ENCODE measurements around the gene ACTA1. TPM values are rescaled to one million over a fixed set of nuclear protein-coding genes. Genes with fewer than 3 reads are reported as not detected.

Gene ACTA1
- polyA plus RNA-seq, 1 donor (not counting 4 experiments of a cell fraction or from before 2014, with no cell fraction given): 0.05 TPM

GRCh38 chr1:229431284-229432115 lies 2.4 kb downstream of the ACTA1 start:
- peaks cover 76% of the 10 kb centered on the region for H3K27me3 ChIP-seq (ENCODE audit: control insufficient read depth, extremely low read depth, insufficient read depth, low read length)

GRCh38 chr1:229430761-229431283 lies 3.1 kb downstream of the ACTA1 start:
- Histone ChIP-seq H3K79me2 (ENCODE audit: control insufficient read depth, insufficient read depth, low read length) (no peaks in the 10 kb centered on the region), H3K9me3 (ENCODE audit: control insufficient read depth, low read depth, low read length) (no peaks in the 10 kb centered on the region), H3K4me3 (ENCODE audit: control insufficient read depth in 2 of 3, extremely low read depth in 1 of 3, insufficient read depth in 2 of 3, low read depth in 1 of 3, low read length in 3 of 3) (no peak overlapping the region), H2AFZ (ENCODE audit: control insufficient read depth, low read length) (no peak overlapping the region), H3K27ac (ENCODE audit: control insufficient read depth, insufficient read depth, low read length) (no peak overlapping the region), H3K4me1 (ENCODE audit: control insufficient read depth, extremely low read depth, insufficient read depth, low read length) (no peaks in the 10 kb centered on the region), H3K4me2 (ENCODE audit: control insufficient read depth, extremely low read depth, insufficient read depth, low read depth, low read length) (peak overlapping the region; percentile 2), H3K36me3 (ENCODE audit: control insufficient read depth in 2 of 2, extremely low read depth in 1 of 2, insufficient read depth in 2 of 2, low read length in 2 of 2) (no peaks in the 10 kb centered on the region), H3K9me1 (ENCODE audit: control insufficient read depth, extremely low read depth, insufficient read depth, low read length) (peaks cover 2% of the 10 kb centered on the region), H4K20me1 (ENCODE audit: control insufficient read depth, extremely low read depth, insufficient read depth, low read length) (no peaks in the 10 kb centered on the region), H3K9ac (ENCODE audit: control insufficient read depth, extremely low read depth, insufficient read depth, low read length) (no peak overlapping the region), H3K27me3 (ENCODE audit: control insufficient read depth, extremely low read depth, insufficient read depth, low read length) (peaks cover 80% of the 10 kb centered on the region)
- FAIRE-seq: no peak
- no peak for DNase-seq (ENCODE audit: low read depth, low spot score)
- TF ChIP-seq CTCF (optimal IDR thresholded peaks at IDR 0.05 in 1 of 3, IDR thresholded peaks at IDR 0.05 in 1 of 3, conservative IDR thresholded peaks at IDR 0.05 in 1 of 3; ENCODE audit: extremely low read depth in 1 of 3, insufficient read depth in 2 of 3, low read length in 3 of 3): no peak
- TF ChIP-seq EZH2 (IDR thresholded peaks at IDR 0.05; ENCODE audit: low read length): no peak
- dilution Hi-C loops (cut with MboI; ENCODE audit: extremely low pct_ligation_motif_present, low sequenced_read_pairs): no loop called here

More at GRCh38 chr1:229431284-229432115, 2.4 kb downstream of the ACTA1 start:
- dilution Hi-C loops (cut with MboI; ENCODE audit: extremely low pct_ligation_motif_present, low sequenced_read_pairs): no loop called here
- H3K79me2 ChIP-seq (ENCODE audit: control insufficient read depth, insufficient read depth, low read length): no peaks in the 10 kb centered on the region
- peak overlapping the region; percentile 38 for H3K4me2 ChIP-seq (ENCODE audit: control insufficient read depth, extremely low read depth, insufficient read depth, low read depth, low read length)
- H4K20me1 ChIP-seq (ENCODE audit: control insufficient read depth, extremely low read depth, insufficient read depth, low read length): no peaks in the 10 kb centered on the region
- DNase-seq (ENCODE audit: low read depth, low spot score) (no peak), FAIRE-seq (no peak)
- no peak overlapping the region for H3K27ac ChIP-seq (ENCODE audit: control insufficient read depth, insufficient read depth, low read length)
- H3K9ac ChIP-seq (ENCODE audit: control insufficient read depth, extremely low read depth, insufficient read depth, low read length): no peak overlapping the region
- peaks cover 2% of the 10 kb centered on the region for H3K9me1 ChIP-seq (ENCODE audit: control insufficient read depth, extremely low read depth, insufficient read depth, low read length)
- H3K9me3 ChIP-seq (ENCODE audit: control insufficient read depth, low read depth, low read length): no peaks in the 10 kb centered on the region
- no peaks in the 10 kb centered on the region for H3K36me3 ChIP-seq (ENCODE audit: control insufficient read depth in 2 of 2, extremely low read depth in 1 of 2, insufficient read depth in 2 of 2, low read length in 2 of 2)
- H2AFZ ChIP-seq (ENCODE audit: control insufficient read depth, low read length): peak overlapping the region; percentile 19
- no peaks in the 10 kb centered on the region for H3K4me1 ChIP-seq (ENCODE audit: control insufficient read depth, extremely low read depth, insufficient read depth, low read length)
- no peak overlapping the region for H3K4me3 ChIP-seq (ENCODE audit: control insufficient read depth in 2 of 3, extremely low read depth in 1 of 3, insufficient read depth in 2 of 3, low read depth in 1 of 3, low read length in 3 of 3)
- TF ChIP-seq EZH2 (IDR thresholded peaks at IDR 0.05; ENCODE audit: low read length) (peak; percentile 98), CTCF (optimal IDR thresholded peaks at IDR 0.05 in 1 of 3, IDR thresholded peaks at IDR 0.05 in 1 of 3, conservative IDR thresholded peaks at IDR 0.05 in 1 of 3; ENCODE audit: extremely low read depth in 1 of 3, insufficient read depth in 2 of 3, low read length in 3 of 3) (no peak)
